Spinal cord (tissue), 10 donors: ENCODE measurements around the gene ZNF160. TPM values are rescaled to one million over a fixed set of nuclear protein-coding genes. Genes with fewer than 3 reads are reported as not detected.
"Not testable (repeated sequence)": the region's sequence is repeated elsewhere in the genome, so short reads cannot be mapped to it uniquely, and the experiment has no call there.

Source experiments
- DNase-seq, 6 donors: peaks; one replicate each; pipeline versions ENCODE4 v3.0.0 to v3.0.0-alpha.2; 2013 to 2015; ENCODE audit warnings: low spot score in 6 of 6, low read depth in 4 of 6
- H3K27ac ChIP-seq: one replicate; pipeline ENCODE4 v1.5.1; 2013; ENCODE audit warnings: low read depth, low read length, control low read depth
- H3K27me3 ChIP-seq: one replicate; pipeline ENCODE4 v1.6.1; 2013; ENCODE audit warnings: low read length; ENCODE audit not compliant: control insufficient read depth, insufficient read depth
- H3K36me3 ChIP-seq: one replicate; pipeline ENCODE4 v1.6.1; 2013; ENCODE audit warnings: low read length; ENCODE audit not compliant: control insufficient read depth, insufficient read depth
- H3K4me1 ChIP-seq: one replicate; pipeline ENCODE4 v1.6.1; 2013; ENCODE audit warnings: low read length; ENCODE audit not compliant: control insufficient read depth, insufficient read depth
- H3K4me3 ChIP-seq: one replicate; pipeline ENCODE4 v1.5.1; 2013; ENCODE audit warnings: low read depth, low read length, control low read depth
- H3K9me3 ChIP-seq: one replicate; pipeline ENCODE4 v1.6.1; 2013; ENCODE audit warnings: low read length; ENCODE audit not compliant: control insufficient read depth, insufficient read depth
- WGBS: methylation state at CpG from one replicate; pipeline ENCODE4 v1.1.5; 2013; ENCODE audit warnings: missing lambda C conversion rate; ENCODE audit not compliant: insufficient coverage; 5-methylcytosine and 5-hydroxymethylcytosine counted together
- polyA plus RNA-seq, 2 donors: library from polyadenylated mRNA; unstranded; fragments of 120-200 nt; gene quantifications; one replicate each; pipeline ENCODE4 v1.2.1, GENCODE V29; 2013; ENCODE audit not compliant: insufficient read length in 2 of 2
- total RNA-seq, 2 donors: library from RNA; depleted of rRNA in 1 of 2; stranded (reverse); fragments of 120-200 nt in 1 of 2; fragments of >200 nt in 1 of 2; gene quantifications; one replicate each; pipeline versions ENCODE4 v1.2.3 to v1.2.4, GENCODE V29; 2013 to 2014
- donor health status: healthy.

Gene ZNF160
- total and polyA plus RNA-seq, 4 donors = 22.4 to 47.4 (median 35.3) TPM

DNA sequence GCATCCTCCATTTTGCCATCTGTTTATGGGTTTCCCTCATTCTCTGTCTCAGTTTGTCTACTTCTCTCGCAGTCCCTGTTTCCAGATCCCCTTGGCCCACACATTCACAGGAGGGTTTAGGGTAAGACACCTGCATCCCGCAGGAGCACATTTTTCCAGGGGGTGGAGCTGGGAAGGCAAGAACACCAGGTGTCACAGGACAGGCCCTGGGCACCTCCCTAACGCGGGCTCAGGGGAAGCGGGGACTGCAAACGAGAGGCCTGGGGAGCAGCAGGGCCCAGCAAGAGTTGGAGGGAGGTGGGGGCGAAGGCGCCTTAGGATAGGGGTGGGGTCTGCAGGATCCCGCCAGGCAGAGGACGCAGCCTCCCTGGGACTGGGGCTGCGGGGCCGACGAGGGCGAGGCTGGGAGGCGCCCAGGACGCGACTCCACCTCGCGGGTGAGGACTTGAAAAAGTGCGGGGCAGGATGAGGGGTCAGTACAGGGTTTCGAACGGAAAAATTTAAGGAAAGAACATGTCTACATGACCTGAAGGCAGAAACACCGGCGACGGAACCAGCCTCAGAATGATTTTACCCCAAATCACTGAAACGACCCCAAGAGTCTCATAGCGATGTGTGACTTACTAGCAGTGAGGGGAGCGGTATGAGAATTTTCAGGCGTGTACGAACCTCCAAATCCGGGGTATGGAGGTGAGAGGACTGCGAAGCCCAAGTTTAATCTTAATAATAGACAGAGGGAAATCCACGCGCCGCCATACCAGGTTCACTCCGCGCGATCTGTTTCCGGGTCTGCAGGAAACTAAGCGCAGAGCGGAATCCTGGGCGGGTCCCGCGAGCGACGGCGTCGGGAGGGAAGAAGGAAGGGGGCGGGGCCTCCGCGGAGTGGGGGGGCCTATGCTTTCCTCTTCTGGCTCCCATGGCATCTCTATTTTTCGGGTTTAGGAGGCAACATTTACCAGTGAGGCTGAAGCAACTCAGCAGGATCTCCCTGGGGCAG lies 65.8 kb downstream of the ZNF160 start:
- 7% methylated on average over 46 of the region's 52 CpGs for WGBS
- H3K27ac ChIP-seq = no peak overlapping the region
- peak overlapping the region; percentile 36 for H3K4me3 ChIP-seq
- DNase-seq = peak in 5 of 6 donors; percentile 11 to 88 (median 21)
- no peaks in the 10 kb centered on the region for H3K9me3 ChIP-seq
- no peaks in the 10 kb centered on the region for H3K27me3 ChIP-seq
- H3K4me1 ChIP-seq = peaks cover 3% of the 10 kb centered on the region
- no peaks in the 10 kb centered on the region for H3K36me3 ChIP-seq

DNA sequence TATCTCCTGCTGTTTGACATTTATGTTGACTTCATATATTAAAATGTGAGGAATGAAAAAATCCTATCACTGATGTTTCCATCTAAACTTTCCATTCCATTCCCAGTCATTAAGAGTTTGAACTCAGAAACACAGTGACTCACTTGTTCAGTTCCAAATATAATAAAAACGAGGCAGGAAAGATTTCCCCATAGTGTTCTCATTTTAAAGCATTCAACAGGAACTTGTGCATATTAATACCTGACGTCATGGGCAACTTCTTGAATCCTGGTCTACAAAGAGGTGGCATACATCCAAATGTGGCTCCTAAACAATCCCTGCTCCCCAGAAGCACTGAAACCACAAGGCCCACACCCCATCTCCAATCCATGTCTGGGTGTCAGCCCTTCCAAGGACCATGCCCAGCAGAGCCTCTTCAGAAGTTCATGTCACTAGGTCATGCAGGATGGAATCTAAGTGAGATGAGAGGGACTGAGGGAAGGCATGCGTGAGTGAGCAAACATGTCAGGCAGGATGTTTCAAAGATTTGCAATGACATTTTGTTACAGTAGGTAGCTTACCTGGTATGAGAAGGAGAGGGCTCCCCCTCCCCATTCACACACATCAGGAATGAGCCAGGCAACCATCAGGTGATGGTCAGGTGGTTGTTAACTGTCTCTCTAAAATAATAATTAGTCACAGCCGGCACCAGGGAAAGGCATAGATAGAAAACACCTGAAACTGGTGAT lies 68.1 kb downstream of the ZNF160 start:
- no peaks in the 10 kb centered on the region for H3K9me3 ChIP-seq
- no peaks in the 10 kb centered on the region for H3K27me3 ChIP-seq
- H3K36me3 ChIP-seq = no peaks in the 10 kb centered on the region
- H3K4me1 ChIP-seq = peaks cover 3% of the 10 kb centered on the region
- DNase-seq = no peak
- H3K4me3 ChIP-seq = no peak overlapping the region
- WGBS = 90% methylated on average over 3 of the region's 4 CpGs
- no peak overlapping the region for H3K27ac ChIP-seq

DNA sequence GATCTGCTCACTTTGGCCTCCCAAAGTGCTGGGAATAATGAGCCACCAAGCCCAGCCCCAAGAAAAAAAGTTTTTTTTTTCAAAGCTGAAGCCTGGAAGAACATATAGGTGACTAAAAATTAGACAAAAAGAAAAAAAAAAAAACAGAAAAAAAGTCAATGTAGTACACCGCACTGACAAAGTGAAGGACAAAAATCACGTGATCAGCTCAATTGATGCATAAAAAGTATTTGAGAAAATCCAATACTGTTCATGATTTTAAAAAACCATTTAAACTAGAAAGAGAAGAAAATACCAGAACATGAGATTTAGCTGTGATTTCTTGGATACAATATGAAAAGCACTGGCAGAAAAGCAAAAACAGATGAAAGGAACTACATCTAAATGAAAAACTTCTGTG lies 69.2 kb downstream of the ZNF160 start:
- Histone ChIP-seq H3K4me3 (no peak overlapping the region), H3K9me3 (no peaks in the 10 kb centered on the region), H3K4me1 (peaks cover 3% of the 10 kb centered on the region), H3K36me3 (no peaks in the 10 kb centered on the region), H3K27me3 (no peaks in the 10 kb centered on the region), H3K27ac (no peak overlapping the region)
- WGBS = no CpG with 5 or more reads among the region's 2 CpGs
- DNase-seq = no peak

DNA sequence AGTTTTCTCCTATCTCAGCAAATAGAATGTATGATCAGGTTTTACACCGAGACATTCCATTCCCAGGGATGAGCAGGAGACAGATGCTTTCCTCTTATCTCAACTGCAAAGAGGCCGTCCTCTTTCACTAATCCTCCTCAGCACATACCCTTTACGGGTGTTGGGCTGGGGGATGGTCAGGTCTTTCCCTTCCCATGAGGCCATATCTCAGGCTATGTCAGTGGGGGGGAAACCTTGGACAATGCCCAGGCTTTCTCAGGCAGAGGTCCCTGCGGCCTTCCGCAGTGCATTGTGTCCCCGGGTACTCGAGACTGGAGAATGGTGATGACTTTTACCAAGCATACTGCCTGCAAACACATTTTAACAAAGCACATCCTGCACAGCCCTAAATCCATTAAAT lies 74.9 kb downstream of the ZNF160 start:
- not testable (repeated sequence) for H3K4me1 ChIP-seq, H3K9me3 ChIP-seq, H3K36me3 ChIP-seq, H3K27me3 ChIP-seq, H3K4me3 ChIP-seq, H3K27ac ChIP-seq, DNase-seq
- 40% methylated on average over 3 of the region's 7 CpGs for WGBS

DNA sequence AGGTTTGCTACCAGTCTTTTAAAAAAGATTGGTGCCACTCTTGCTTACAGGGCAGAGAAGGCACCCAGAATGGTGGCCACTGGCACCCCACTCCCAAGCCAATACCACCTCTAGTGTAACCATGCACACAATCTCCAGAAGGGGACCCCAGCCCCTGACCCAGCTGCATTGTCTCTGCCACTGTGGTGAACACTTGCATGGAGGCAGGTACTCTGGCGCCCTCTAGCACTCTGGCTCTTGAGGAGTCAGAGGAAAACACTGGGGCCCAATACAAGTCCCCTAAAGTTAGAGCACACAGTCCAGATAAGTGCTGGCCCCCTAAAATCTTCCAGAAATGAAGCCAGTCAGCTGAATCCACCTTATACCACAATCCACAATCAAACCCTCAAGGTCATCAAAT lies 83.5 kb downstream of the ZNF160 start:
- Histone ChIP-seq H3K4me3 (no peak overlapping the region), H3K9me3 (peaks cover 2% of the 10 kb centered on the region), H3K4me1 (no peaks in the 10 kb centered on the region), H3K27ac (no peak overlapping the region), H3K36me3 (no peaks in the 10 kb centered on the region), H3K27me3 (no peaks in the 10 kb centered on the region)
- 0% methylated on average over 1 of the region's 1 CpG for WGBS
- DNase-seq = no peak

Other genes starting within 250 kb of the ZNF160 start
- 10 to 100 TPM; 25.6 to 33.6 TPM for gene ZNF468, start 245.8 kb downstream of the ZNF160 start, total RNA-seq
- 10 to 100 TPM; 17.5 to 17.7 TPM for gene ZNF468, start 245.8 kb downstream of the ZNF160 start, polyA plus RNA-seq
- 10 to 100 TPM; 21.2 to 28.8 TPM for gene ZNF320, start 205.8 kb downstream of the ZNF160 start, total RNA-seq
- gene ZNF320, start 205.8 kb downstream of the ZNF160 start, polyA plus RNA-seq = 10 to 100 TPM; 26.6 to 36.2 TPM
- gene ZNF888, start 180.0 kb downstream of the ZNF160 start, total RNA-seq = 1 to 10 TPM; 3.4 to 5.4 TPM
- gene ZNF888, start 180.0 kb downstream of the ZNF160 start, polyA plus RNA-seq = 1 to 10 TPM; 2.3 to 3.1 TPM
- gene ZNF816, start 140.5 kb downstream of the ZNF160 start, total RNA-seq = 10 to 100 TPM; 12.0 to 13.6 TPM
- gene ZNF816, start 140.5 kb downstream of the ZNF160 start, polyA plus RNA-seq = 1 to 10 TPM; 5.1 to 7.1 TPM
- gene ERVV-1, start 89.5 kb downstream of the ZNF160 start, total RNA-seq = not detected
- gene ERVV-1, start 89.5 kb downstream of the ZNF160 start, polyA plus RNA-seq = under 1 TPM in 1 of 2 donors, not detected in 1; 0.12 TPM
- gene ERVV-2, start 58.7 kb downstream of the ZNF160 start, total RNA-seq = under 1 TPM in 1 of 2 donors, not detected in 1; 0.06 TPM
- not detected for gene ERVV-2, start 58.7 kb downstream of the ZNF160 start, polyA plus RNA-seq
- 10 to 100 TPM; 27.3 to 35.0 TPM for gene ZNF415, start 29.5 kb upstream of the ZNF160 start, total RNA-seq
- 10 to 100 TPM; 32.6 to 41.0 TPM for gene ZNF415, start 29.5 kb upstream of the ZNF160 start, polyA plus RNA-seq
- 10 to 100 TPM; 18.2 to 21.3 TPM for gene ZNF347, start 55.6 kb upstream of the ZNF160 start, total RNA-seq
- 10 to 100 TPM in 1 of 2 donors, 1 to 10 TPM in 1; 9.7 to 16.5 TPM for gene ZNF347, start 55.6 kb upstream of the ZNF160 start, polyA plus RNA-seq
- 1 to 10 TPM; 5.4 to 8.5 TPM for gene ZNF665, start 89.9 kb upstream of the ZNF160 start, total RNA-seq
- gene ZNF665, start 89.9 kb upstream of the ZNF160 start, polyA plus RNA-seq = 1 to 10 TPM; 4.5 to 6.4 TPM
- gene ZNF677, start 151.5 kb upstream of the ZNF160 start, total RNA-seq = 10 to 100 TPM; 43.0 to 47.9 TPM
- 10 to 100 TPM; 39.2 to 42.6 TPM for gene ZNF677, start 151.5 kb upstream of the ZNF160 start, polyA plus RNA-seq
- under 1 TPM in 1 of 2 donors, not detected in 1; 0.11 TPM for gene VN1R2, start 154.9 kb upstream of the ZNF160 start, total RNA-seq
- under 1 TPM in 1 of 2 donors, not detected in 1; 0.12 TPM for gene VN1R2, start 154.9 kb upstream of the ZNF160 start, polyA plus RNA-seq
- gene VN1R4, start 164.3 kb upstream of the ZNF160 start, total RNA-seq = not detected
- not detected for gene VN1R4, start 164.3 kb upstream of the ZNF160 start, polyA plus RNA-seq
- gene ZNF845, start 230.3 kb upstream of the ZNF160 start, total RNA-seq = 10 to 100 TPM; 11.5 to 11.7 TPM
- gene ZNF845, start 230.3 kb upstream of the ZNF160 start, polyA plus RNA-seq = 1 to 10 TPM; 4.8 to 5.9 TPM